Right lobe of liver (tissue), 4 donors: ENCODE measurements around the gene RFFL.

Source experiments
- CTCF ChIP-seq, 4 donors: fragments of 200-600 bp in 3 of 4; fragments of 450-650 bp in 1 of 4; IDR thresholded peaks; one replicate each; pipeline versions ENCODE4 v1.5.1 to v1.8.0; 2016 to 2022; ENCODE audit warnings: antibody characterized with exemption in 4 of 4, mild to moderate bottlenecking in 2 of 4
- POLR2A ChIP-seq: fragments of 450-650 bp; IDR thresholded peaks from one replicate; pipeline ENCODE4 v1.6.1; 2017; ENCODE audit warnings: antibody characterized with exemption, mild to moderate bottlenecking
- donor health status: DM: no; HTN: no; CAD: no.
- donor health status: DM: no; HTN: no; CAD: no.
- donor health status: DM: no; HTN: yes; CAD: no.

DNA sequence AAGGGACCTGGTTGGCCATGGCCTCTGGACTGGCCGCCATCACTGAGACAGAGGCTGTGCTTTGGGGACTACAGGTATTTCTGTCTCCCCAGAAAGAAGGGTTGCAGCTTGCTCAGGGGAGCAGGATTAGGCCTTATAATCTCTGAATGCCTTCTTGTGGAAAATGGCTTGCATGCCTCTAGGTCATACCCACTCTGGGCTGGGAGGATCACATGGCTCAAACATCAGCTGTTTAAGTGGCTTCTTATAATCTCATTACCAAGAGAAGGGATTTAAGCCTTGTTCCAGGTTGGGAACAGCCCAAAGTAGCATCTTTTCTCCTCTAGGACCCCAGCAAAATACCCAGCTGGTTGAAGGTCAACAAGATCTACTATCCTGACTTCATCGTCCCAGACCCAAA lies 64.1 kb downstream of the RFFL start:
- TF ChIP-seq CTCF (IDR thresholded peaks at IDR 0.05) (no peak), POLR2A (no peak)
